ENCODE data around the gene RNF183. TPM values are rescaled to one million over a fixed set of nuclear protein-coding genes. Genes with fewer than 3 reads are reported as not detected.
"Not testable (repeated sequence)": the region's sequence is repeated elsewhere in the genome, so short reads cannot be mapped to it uniquely, and the experiment has no call there.

RNF183 gene
- total RNA-seq, 1 donor from 2014 or later = not detected

GRCh38 chr9:113275157-113276131, 27.7 kb downstream of the RNF183 start, which contains the start of the genes CDC26 and PRPF4:
TSS of gene CDC26 (minus strand) at chr9:113275572. CDS start at chr9:113272507, 3,065 bp downstream.
TSS of gene PRPF4 (plus strand) at chr9:113275658. CDS start at chr9:113275744, 86 bp downstream.
- intact Hi-C loops (cut with micrococcal nuclease) = loop anchor here (1.0 to 10.0 kb wide), 15 partner anchors 43 to 1793 kb away; partner anchors contain the start of genes ALAD, C9orf43, DNAJC25 and FKBP15

- intact Hi-C loops (cut with micrococcal nuclease) = loop anchor here (1.0 to 10.0 kb wide), 18 partner anchors 35 to 1792 kb away; partner anchors contain the start of genes ALAD, C9orf43, DNAJC25 and FKBP15
These were observed 28.6 kb downstream of the RNF183 start for GRCh38 chr9:113274474-113275156.

- intact Hi-C loops (cut with micrococcal nuclease) = loop anchor here (10.0 kb wide), 1 partner anchor 1605 kb away; the partner anchor contains the start of gene GNG10
These were observed 33.3 kb downstream of the RNF183 start for GRCh38 chr9:113269871-113270270.

GRCh38 chr9:113269355-113269754, 33.8 kb downstream of the RNF183 start:
- intact Hi-C loops (cut with micrococcal nuclease) = no loop called here

GRCh38 chr9:113267911-113268566, 35.1 kb downstream of the RNF183 start:
- intact Hi-C loops (cut with micrococcal nuclease) = no loop called here

GRCh38 chr9:113266174-113266573, 37.0 kb downstream of the RNF183 start:
- intact Hi-C loops (cut with micrococcal nuclease) = no loop called here

GRCh38 chr9:113261917-113262671, 41.1 kb downstream of the RNF183 start:
- intact Hi-C loops (cut with micrococcal nuclease) = no loop called here

GRCh38 chr9:113258282-113258681, 44.9 kb downstream of the RNF183 start:
- intact Hi-C loops (cut with micrococcal nuclease) = no loop called here

- intact Hi-C loops (cut with micrococcal nuclease) = no loop called here
These were observed 45.3 kb downstream of the RNF183 start for GRCh38 chr9:113257863-113258262.

GRCh38 chr9:113255438-113255837, 47.7 kb downstream of the RNF183 start:
- intact Hi-C loops (cut with micrococcal nuclease) = no loop called here

- intact Hi-C loops (cut with micrococcal nuclease) = no loop called here
These were observed 48.2 kb downstream of the RNF183 start for GRCh38 chr9:113254991-113255390.

GRCh38 chr9:113250807-113251206, 52.4 kb downstream of the RNF183 start:
- intact Hi-C loops (cut with micrococcal nuclease) = no loop called here

- intact Hi-C loops (cut with micrococcal nuclease) = not testable (repeated sequence)
These were observed 53.5 kb downstream of the RNF183 start for GRCh38 chr9:113249661-113250060.

GRCh38 chr9:113247640-113248039, 55.5 kb downstream of the RNF183 start:
- intact Hi-C loops (cut with micrococcal nuclease) = no loop called here

Other genes starting within 250 kb of the RNF183 start
- 0.10 and 0.15 TPM in 2 replicates for gene ZFP37, start 246.7 kb downstream of the RNF183 start, total RNA-seq
- 5.0 and 5.2 TPM in 2 replicates for gene SLC31A2, start 152.4 kb downstream of the RNF183 start, total RNA-seq
- gene FKBP15, start 82.1 kb downstream of the RNF183 start, total RNA-seq = 41.0 and 43.7 TPM in 2 replicates
- gene SLC31A1, start 81.8 kb downstream of the RNF183 start, total RNA-seq = 9.4 and 9.5 TPM in 2 replicates
- gene CDC26, start 27.8 kb downstream of the RNF183 start, total RNA-seq = 35.7 and 37.5 TPM in 2 replicates
- 34.8 and 36.4 TPM in 2 replicates for gene PRPF4, start 27.7 kb downstream of the RNF183 start, total RNA-seq
- gene WDR31, start 36.9 kb upstream of the RNF183 start, total RNA-seq = 1.2 and 2.0 TPM in 2 replicates
- gene BSPRY, start 46.2 kb upstream of the RNF183 start, total RNA-seq = 10.9 and 11.4 TPM in 2 replicates
- 21.0 and 22.3 TPM in 2 replicates for gene HDHD3, start 73.6 kb upstream of the RNF183 start, total RNA-seq
- 32.0 and 34.7 TPM in 2 replicates for gene ALAD, start 97.9 kb upstream of the RNF183 start, total RNA-seq
- gene POLE3, start 107.3 kb upstream of the RNF183 start, total RNA-seq = 75.7 and 77.1 TPM in 2 replicates
- gene C9orf43, start 107.4 kb upstream of the RNF183 start, total RNA-seq = 0.22 and 0.49 TPM in 2 replicates
- 31.2 and 35.9 TPM in 2 replicates for gene RGS3, start 160.4 kb upstream of the RNF183 start, total RNA-seq